Heart right ventricle (tissue), 16 donors: ENCODE measurements around the gene RAD23A. TPM values are rescaled to one million over a fixed set of nuclear protein-coding genes. Genes with fewer than 3 reads are reported as not detected.

Source experiments
- ATAC-seq, 8 donors: fragments of 200-7000 bp; cut with Tn5 transposase; one replicate each; pipeline ENCODE4 v1.9.1; 2020; ENCODE audit warnings: mild to moderate bottlenecking in 8 of 8, moderate library complexity in 8 of 8, moderate number of reproducible peaks in 1 of 8
- DNase-seq, 2 donors: peaks; one replicate each; pipeline ENCODE4 v3.0.0-alpha.2; 2020
- H3K27ac ChIP-seq, 10 donors: fragments of 200-600 bp; sonication (generic) in 2 of 10; one replicate each; pipeline versions ENCODE4 v1.5.0 to v1.8.0; 2020 to 2022; ENCODE audit warnings: mild to moderate bottlenecking in 3 of 10
- H3K27me3 ChIP-seq, 7 donors: fragments of 200-600 bp; one replicate each; pipeline ENCODE4 v1.8.0; 2021 to 2022; ENCODE audit warnings: mild to moderate bottlenecking in 2 of 7
- H3K36me3 ChIP-seq, 9 donors: fragments of 200-600 bp; sonication (generic) in 1 of 9; one replicate each; pipeline versions ENCODE4 v1.5.0 to v1.8.0; 2020 to 2022; ENCODE audit warnings: mild to moderate bottlenecking in 2 of 9
- H3K4me1 ChIP-seq, 9 donors: fragments of 200-600 bp; sonication (generic) in 1 of 9; one replicate each; pipeline versions ENCODE4 v1.5.0 to v1.8.0; 2020 to 2022; ENCODE audit warnings: mild to moderate bottlenecking in 4 of 9
- H3K4me3 ChIP-seq, 10 donors: fragments of 200-600 bp; sonication (generic) in 2 of 10; one replicate each; pipeline versions ENCODE4 v1.5.0 to v1.8.0; 2020 to 2022; ENCODE audit warnings: mild to moderate bottlenecking in 7 of 10, moderate library complexity in 2 of 10
- H3K9me3 ChIP-seq, 11 donors: fragments of 200-600 bp in 10 of 11; sonication (generic) in 2 of 11; one replicate each; pipeline versions ENCODE4 v1.5.0 to v1.8.0; 2013 to 2022; ENCODE audit warnings: mild to moderate bottlenecking in 2 of 11, control low read depth in 1 of 11, moderate library complexity in 1 of 11
- WGBS, 2 donors: extraction: QIAGEN DNeasy Blood & Tissue Kit; methylation state at CpG; one replicate each; pipeline ENCODE4 v1.1.7; 2013; ENCODE audit warnings: inconsistent platforms in 1 of 2; 5-methylcytosine and 5-hydroxymethylcytosine counted together
- intact Hi-C, 10 donors: fragments of 100-400 bp; cut with DNase I; formaldehyde crosslinking; loops; one replicate each; pipeline versions ENCODE4 v1.11.1 to v1.14.2; 2022
- polyA plus RNA-seq, 2 donors: library from polyadenylated mRNA; stranded (reverse); fragments of 200-250 nt; gene quantifications; one replicate each; pipeline ENCODE4 v1.2.3, GENCODE V29; 2013
- total RNA-seq, 10 donors: library from RNA; stranded (reverse); fragmentation: NEBNext Ultra II Directional in 3 of 10; extraction: Animal tissue kit (Norgen Biotek cat#: 25700) in 3 of 10; gene quantifications; one replicate each; pipeline versions ENCODE4 v1.2.1 to v1.2.4, GENCODE V29; 2021 to 2023
- TF ChIP-seq, protein P1 (sequence below), 9 donors: fragments of 200-600 bp; sonication (generic) in 2 of 9; IDR thresholded peaks; one replicate each; pipeline versions ENCODE4 v1.5.0 to v1.8.0; 2021 to 2022; ENCODE audit warnings: antibody characterized with exemption in 9 of 9, mild to moderate bottlenecking in 5 of 9, moderate library complexity in 1 of 9
- donor health status: Arrhythmogenic right ventricular cardiomyopathy.
- donor health status: ischemic (EF 13 %, LVEDD 7.1; RV severe dilation, severe dysfunction).
- donor health status: healthy with polysubstance abuse.
- donor health status: DM: no; HTN: yes; CAD: no.
- donor health status: DM: no; HTN: no; CAD: no.
- donor health status: ischemic (EF 25% LVEDD 6.9; RV normal size, moderate dysfunction).
- donor health status: ischemic (EF 25% LVEDD 5.7; RV mildly dilated, moderate dysfunction).
- donor health status: healthy.
- donor health status: DM: yes; HTN: yes; CAD: no.
- donor health status: Ischemic cardiomyopathy.
- donor health status: ischemic (EF 35%, LVEDD 5.7; RV mildly dilated, moderate dysfunction).
- donor health status: nonischemic (EF 11% LVEDD 7.7; RV severe dilation, severe dysfunction).
- donor health status: DM: yes; HTN: yes; CAD: no.
- donor health status: PGD.
- donor health status: ischemic (EF 29% LVEDD 5.4; RV normal size, mild dysfunction).
- donor health status: nonischemic (EF 23%, LVEDD 6.1; RV moderate dilation, normal function).

The RAD23A gene
- total and polyA plus RNA-seq, 12 donors, result 138 to 289 (median 150) TPM

DNA sequence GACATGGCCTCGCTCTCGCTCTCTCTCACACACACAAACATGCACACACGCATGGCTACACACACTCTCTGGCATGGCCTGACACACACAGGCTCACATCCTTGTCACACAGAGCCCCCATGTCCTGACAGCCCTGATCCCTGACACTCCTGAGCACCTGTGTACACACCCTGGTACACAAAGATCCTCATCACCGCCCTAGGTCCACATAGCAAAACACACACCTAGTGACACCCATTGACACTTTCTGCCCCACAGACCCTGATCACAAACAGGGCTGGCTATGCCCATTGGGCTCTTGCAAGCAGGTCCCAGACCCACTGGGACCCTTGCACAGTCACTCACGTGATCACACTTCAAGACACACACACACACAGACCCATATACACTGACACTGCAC lies 45.6 kb downstream of the RAD23A start:
- TF ChIP-seq, protein P1, sequence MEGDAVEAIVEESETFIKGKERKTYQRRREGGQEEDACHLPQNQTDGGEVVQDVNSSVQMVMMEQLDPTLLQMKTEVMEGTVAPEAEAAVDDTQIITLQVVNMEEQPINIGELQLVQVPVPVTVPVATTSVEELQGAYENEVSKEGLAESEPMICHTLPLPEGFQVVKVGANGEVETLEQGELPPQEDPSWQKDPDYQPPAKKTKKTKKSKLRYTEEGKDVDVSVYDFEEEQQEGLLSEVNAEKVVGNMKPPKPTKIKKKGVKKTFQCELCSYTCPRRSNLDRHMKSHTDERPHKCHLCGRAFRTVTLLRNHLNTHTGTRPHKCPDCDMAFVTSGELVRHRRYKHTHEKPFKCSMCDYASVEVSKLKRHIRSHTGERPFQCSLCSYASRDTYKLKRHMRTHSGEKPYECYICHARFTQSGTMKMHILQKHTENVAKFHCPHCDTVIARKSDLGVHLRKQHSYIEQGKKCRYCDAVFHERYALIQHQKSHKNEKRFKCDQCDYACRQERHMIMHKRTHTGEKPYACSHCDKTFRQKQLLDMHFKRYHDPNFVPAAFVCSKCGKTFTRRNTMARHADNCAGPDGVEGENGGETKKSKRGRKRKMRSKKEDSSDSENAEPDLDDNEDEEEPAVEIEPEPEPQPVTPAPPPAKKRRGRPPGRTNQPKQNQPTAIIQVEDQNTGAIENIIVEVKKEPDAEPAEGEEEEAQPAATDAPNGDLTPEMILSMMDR (IDR thresholded peaks at IDR 0.05), result no peak
- no peak for DNase-seq
- H3K4me3 ChIP-seq, result no peak overlapping the region
- no peak for ATAC-seq
- H3K9me3 ChIP-seq, result no peaks in the 10 kb centered on the region
- no peaks in the 10 kb centered on the region for H3K36me3 ChIP-seq
- no peak overlapping the region for H3K27ac ChIP-seq
- peaks cover 0 to 6% (median under 1%) of the 10 kb centered on the region in 9 donors for H3K4me1 ChIP-seq
- intact Hi-C loops, result loop anchor here in 3 of 10 donors (5.0 to 10.0 kb wide), 4 partner anchors 36 to 96 kb away; no protein-coding TSS in a partner anchor
- H3K27me3 ChIP-seq, result peaks cover 0 to 4% (median 0%) of the 10 kb centered on the region in 7 donors
- 96 to 97% methylated on average over 5 of the region's 5 CpGs for WGBS, 2 donors

DNA sequence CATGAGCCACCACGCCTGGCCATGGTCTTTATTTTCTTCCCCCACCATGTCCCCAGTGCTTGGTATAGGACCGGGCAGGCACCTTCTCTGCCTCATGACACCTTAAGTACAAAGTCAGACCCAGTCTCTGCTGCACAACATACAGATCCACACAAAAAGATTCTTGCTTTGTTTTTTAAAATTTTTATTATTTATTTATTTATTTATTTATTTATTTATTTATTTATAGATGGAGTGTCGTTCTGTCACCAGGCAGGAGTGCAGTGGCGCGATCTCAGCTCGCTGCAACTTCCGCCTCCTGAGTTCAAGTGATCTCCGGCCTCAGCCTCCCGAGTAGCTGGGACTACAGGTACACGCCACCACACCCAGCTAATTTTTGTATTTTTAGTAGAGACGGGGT lies 47.1 kb downstream of the RAD23A start:
- no peak overlapping the region for H3K4me3 ChIP-seq
- peaks cover 9 to 20% (median 15%) of the 10 kb centered on the region in 9 donors for H3K4me1 ChIP-seq
- ATAC-seq, result no peak
- H3K27ac ChIP-seq, result no peak overlapping the region
- peaks cover 0 to 11% (median 0%) of the 10 kb centered on the region in 7 donors for H3K27me3 ChIP-seq
- no peak for DNase-seq
- WGBS, 2 donors, result 95 to 96% methylated on average over 11 of the region's 11 CpGs
- intact Hi-C loops, result loop anchor here in 3 of 10 donors (5.0 to 10.0 kb wide), 4 partner anchors 35 to 95 kb away; no protein-coding TSS in a partner anchor
- TF ChIP-seq, protein P1 (IDR thresholded peaks at IDR 0.05), result no peak
- H3K36me3 ChIP-seq, result no peaks in the 10 kb centered on the region
- no peaks in the 10 kb centered on the region for H3K9me3 ChIP-seq

DNA sequence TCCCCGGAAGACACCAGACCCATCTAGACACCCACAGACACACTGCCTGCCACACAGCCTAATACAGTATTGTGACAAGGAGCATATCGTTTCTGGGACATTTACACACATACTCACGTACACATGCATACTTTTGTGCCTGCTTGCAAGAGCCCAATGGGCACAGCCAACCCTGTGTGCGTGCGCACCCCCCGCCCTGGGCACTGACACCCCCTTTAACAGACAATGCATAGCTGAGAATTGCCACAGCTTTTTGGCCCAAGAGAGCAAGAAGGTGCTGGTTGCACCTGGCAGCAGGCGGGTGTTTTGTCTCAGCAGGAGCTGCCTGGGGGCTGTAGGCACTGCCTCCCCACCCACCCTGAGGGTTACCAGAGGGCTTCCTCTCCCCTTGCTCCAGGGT lies 47.9 kb downstream of the RAD23A start:
- no peaks in the 10 kb centered on the region for H3K9me3 ChIP-seq
- TF ChIP-seq, protein P1 (IDR thresholded peaks at IDR 0.05), result no peak
- no peak overlapping the region for H3K4me3 ChIP-seq
- no peak overlapping the region for H3K27ac ChIP-seq
- WGBS, 2 donors, result 90 to 91% methylated on average over 7 of the region's 7 CpGs
- no peak for ATAC-seq
- intact Hi-C loops, result loop anchor here in 3 of 10 donors (5.0 to 10.0 kb wide), 4 partner anchors 34 to 94 kb away; no protein-coding TSS in a partner anchor
- no peak for DNase-seq
- H3K36me3 ChIP-seq, result peaks cover 0 to 3% (median 1%) of the 10 kb centered on the region in 9 donors
- H3K4me1 ChIP-seq, result peaks cover 9 to 23% (median 15%) of the 10 kb centered on the region in 9 donors
- H3K27me3 ChIP-seq, result peaks cover 0 to 11% (median 0%) of the 10 kb centered on the region in 7 donors

DNA sequence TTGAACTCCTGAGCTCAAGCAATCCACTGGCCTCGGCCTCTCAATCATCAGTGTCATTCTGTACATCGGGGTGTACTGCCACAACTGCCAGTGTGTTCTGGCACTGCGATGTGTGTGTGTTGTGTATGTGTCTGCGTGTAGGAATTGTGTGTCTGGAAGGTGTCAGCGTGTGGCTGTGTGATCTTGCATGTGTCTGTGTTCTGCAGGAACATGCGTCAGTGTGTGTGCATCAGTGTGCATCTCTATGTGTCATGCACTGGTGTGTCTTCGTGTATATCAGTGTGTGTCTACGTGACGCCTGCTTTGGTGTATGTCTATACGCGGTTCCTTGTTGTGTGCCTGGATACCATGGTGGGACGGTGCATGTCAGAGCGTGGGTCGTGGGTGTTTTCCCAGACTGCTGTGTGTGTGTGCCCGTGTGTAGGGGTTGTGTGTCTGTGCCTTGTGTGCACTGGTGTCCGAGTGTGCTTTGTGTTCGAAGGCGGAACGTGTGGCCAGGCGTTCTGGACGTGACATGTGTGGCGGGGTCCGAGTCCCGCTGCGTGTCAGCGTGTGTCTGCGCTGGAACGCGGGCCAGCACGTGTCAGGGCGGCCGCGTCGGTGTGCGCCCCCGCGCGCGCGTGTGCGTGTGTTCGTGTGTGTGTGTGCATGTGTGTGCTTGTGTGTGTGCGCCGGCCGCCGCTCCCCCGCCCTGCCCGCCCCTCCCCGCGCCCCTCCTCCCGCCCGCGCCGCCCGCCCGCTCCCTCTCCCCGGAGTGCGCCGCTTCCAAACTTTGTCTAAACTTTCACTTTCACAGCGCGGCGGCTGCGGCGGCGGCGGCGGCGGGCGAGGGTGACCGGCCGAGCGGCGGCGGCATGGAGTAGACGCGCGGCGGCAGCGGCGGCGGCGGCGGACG lies 49.3 kb downstream of the RAD23A start, which contains the start of gene NFIX:
TSS of gene NFIX (plus strand) at position 775 of the 895 bp plus-strand sequence. CDS start 363 bp downstream, outside the sequence.
- Histone ChIP-seq H3K4me3 (peak within 1 kb of the TSS; percentile 70 to 95 (median 87)), H3K9me3 (no peaks in the 10 kb centered on the region), H3K27ac (peak within 1 kb of the TSS; percentile 85 to 95 (median 92)), H3K4me1 (peaks cover 9 to 26% (median 19%) of the 10 kb centered on the region in 9 donors), H3K36me3 (peaks cover 0 to 17% (median 7%) of the 10 kb centered on the region in 9 donors), H3K27me3 (peaks cover 0 to 11% (median 0%) of the 10 kb centered on the region in 7 donors)
- intact Hi-C loops, result loop anchor here in 7 of 10 donors (5.0 to 10.0 kb wide), 6 partner anchors 32 to 92 kb away; no protein-coding TSS in a partner anchor
- TF ChIP-seq, protein P1 (IDR thresholded peaks at IDR 0.05), result no peak
- WGBS, 2 donors, result 10 to 17% methylated on average over 46 to 84 of the region's 84 CpGs
- DNase-seq (peak; percentile 77 to 78), ATAC-seq (peak; percentile 15 to 65 (median 33))
